ENCODE data around the gene RNASE8.
"Not testable (repeated sequence)": the region's sequence is repeated elsewhere in the genome, so short reads cannot be mapped to it uniquely, and the experiment has no call there.

The RNASE8 gene

GRCh38 chr14:21036751-21037150 is 20.9 kb upstream of the RNASE8 start:
- ChIA-PET CTCF (interaction anchor here (1.4 kb wide), 1 partner anchor 179 kb away, joined by 3 read pairs; no protein-coding TSS in a partner anchor), POLR2A (ENCODE audit: low non-redundant PET) (no interaction called here)
- DNase-seq (ENCODE audit: low spot score): no peak
- H3K27ac ChIP-seq: no peak overlapping the region
- TF ChIP-seq CTCF (conservative IDR thresholded peaks at IDR 0.05; ENCODE audit: low read depth): no peak

GRCh38 chr14:21037156-21037555 is 20.5 kb upstream of the RNASE8 start:
- ChIA-PET POLR2A (ENCODE audit: low non-redundant PET) (no interaction called here), CTCF (interaction anchor here (1.4 kb wide), 1 partner anchor 180 kb away, joined by 3 read pairs; no protein-coding TSS in a partner anchor)
- no peak for TF ChIP-seq CTCF (conservative IDR thresholded peaks at IDR 0.05; ENCODE audit: low read depth)
- DNase-seq (ENCODE audit: low spot score): no peak
- H3K27ac ChIP-seq: no peak overlapping the region

GRCh38 chr14:21038441-21039422 is 18.9 kb upstream of the RNASE8 start:
- H3K27ac ChIP-seq: no peak overlapping the region
- no peak for DNase-seq (ENCODE audit: low spot score)
- CTCF ChIA-PET: interaction anchor here (4.6 kb wide), 1 partner anchor 24 kb away, joined by 83 read pairs; no protein-coding TSS in a partner anchor
- TF ChIP-seq CTCF (conservative IDR thresholded peaks at IDR 0.05; ENCODE audit: low read depth): no peak
- POLR2A ChIA-PET (ENCODE audit: low non-redundant PET): no interaction called here

GRCh38 chr14:21039585-21040369 is 17.8 kb upstream of the RNASE8 start:
- ChIA-PET CTCF (interaction anchor here (0.6 to 4.6 kb wide), 13 partner anchors 9 to 348 kb away, joined by 3 to 83 read pairs (median 4); no protein-coding TSS in a partner anchor), POLR2A (ENCODE audit: low non-redundant PET) (no interaction called here)
- H3K27ac ChIP-seq: no peak overlapping the region
- peak; percentile 72 for DNase-seq (ENCODE audit: low spot score)
- peak; percentile 68 for TF ChIP-seq CTCF (conservative IDR thresholded peaks at IDR 0.05; ENCODE audit: low read depth)

- DNase-seq (ENCODE audit: low spot score): no peak
- H3K27ac ChIP-seq: no peak overlapping the region
- no peak for TF ChIP-seq CTCF (conservative IDR thresholded peaks at IDR 0.05; ENCODE audit: low read depth)
- ChIA-PET POLR2A (ENCODE audit: low non-redundant PET) (no interaction called here), CTCF (interaction anchor here (0.6 to 4.6 kb wide), 10 partner anchors 9 to 349 kb away, joined by 3 to 83 read pairs (median 6); no protein-coding TSS in a partner anchor)
These were observed 17.2 kb upstream of the RNASE8 start for GRCh38 chr14:21040370-21040925.

GRCh38 chr14:21040941-21041340 is 16.7 kb upstream of the RNASE8 start:
- CTCF ChIA-PET: interaction anchor here (0.8 to 4.6 kb wide), 4 partner anchors 21 to 95 kb away, joined by 3 to 83 read pairs (median 11); no protein-coding TSS in a partner anchor
- DNase-seq (ENCODE audit: low spot score); POLR2A ChIA-PET (ENCODE audit: low non-redundant PET): not testable (repeated sequence)
- H3K27ac ChIP-seq: peak overlapping the region; percentile 56; the same call in 1 of the 2 replicates

Measured in RWPE1 (cell line).